Kidney (tissue), 14 donors: ENCODE results near the gene TMEM80. TPM values are rescaled to one million over a fixed set of nuclear protein-coding genes. Genes with fewer than 3 reads are reported as not detected.

Source experiments
- DNase-seq, 5 donors: peaks; one replicate each; pipeline ENCODE4 v3.0.0-alpha.2; 2013 to 2020
- FAIRE-seq: peaks from 2 replicates; lab custom pipeline; 2012; peaks lifted over from hg19 to GRCh38; lab: Jason Lieb, UNC
- H3K27ac ChIP-seq, 2 donors: one replicate each; pipeline ENCODE4 v1.7.0; 2013; ENCODE audit warnings: low read depth in 2 of 2, low read length in 2 of 2, inconsistent platforms in 1 of 2
- H3K27me3 ChIP-seq: one replicate; pipeline ENCODE4 v1.7.1; 2013; ENCODE audit warnings: low read length, inconsistent platforms; ENCODE audit not compliant: control insufficient read depth, insufficient read depth
- H3K36me3 ChIP-seq, 3 donors: one replicate each; pipeline versions ENCODE4 v1.7.0 to v1.7.1; 2013; ENCODE audit warnings: low read length in 3 of 3, control low read depth in 1 of 3, inconsistent platforms in 1 of 3; ENCODE audit not compliant: insufficient read depth in 3 of 3, control insufficient read depth in 2 of 3
- H3K4me1 ChIP-seq, 3 donors: one replicate each; pipeline versions ENCODE4 v1.7.0 to v1.7.1; 2013; ENCODE audit warnings: low read length in 3 of 3, inconsistent platforms in 1 of 3, low read depth in 1 of 3; ENCODE audit not compliant: control insufficient read depth in 2 of 3, insufficient read depth in 2 of 3
- H3K4me3 ChIP-seq, 3 donors: one replicate each; pipeline versions ENCODE4 v1.7.0 to v1.8.1; 2013; ENCODE audit warnings: low read length in 3 of 3, control low read depth in 1 of 3, inconsistent platforms in 1 of 3
- H3K9ac ChIP-seq, 3 donors: one replicate each; pipeline versions ENCODE4 v1.7.0 to v1.7.1; 2013; ENCODE audit warnings: low read length in 3 of 3, control low read depth in 1 of 3, inconsistent platforms in 1 of 3
- H3K9me3 ChIP-seq, 3 donors: one replicate each; pipeline versions ENCODE4 v1.7.0 to v1.7.1; 2013; ENCODE audit warnings: low read length in 3 of 3, control low read depth in 1 of 3, inconsistent platforms in 1 of 3; ENCODE audit not compliant: control insufficient read depth in 2 of 3, insufficient read depth in 1 of 3
- CTCF ChIP-seq: IDR thresholded peaks from 3 replicates; pipeline ENCODE4 v1.5.1; 2012; ENCODE audit warnings: mild to moderate bottlenecking, moderate library complexity, borderline replicate concordance; ENCODE audit not compliant: insufficient read depth; ENCODE audit errors: extremely low read depth
- intact Hi-C: fragments of 100-400 bp; cut with DNase I; formaldehyde crosslinking; loops from one replicate; pipeline ENCODE4 v1.11.1; 2022
- polyA plus RNA-seq: library from polyadenylated mRNA; stranded (reverse); fragments of 350-450 nt; fragmentation: Illumina TruSeq; extraction: RNeasy Lipid Tissue Mini Kit (QIAGEN cat#74804); gene quantifications from one replicate; pipeline ENCODE4 v1.2.3, GENCODE V29; 2014; ENCODE audit warnings: low read depth, low replicate concordance; ENCODE audit not compliant: insufficient read depth
- total RNA-seq: library from RNA; stranded (reverse); fragmentation: NEBNext Ultra II Directional; extraction: Animal tissue kit (Norgen Biotek cat#: 25700); gene quantifications from one replicate; pipeline ENCODE4 v1.2.1, GENCODE V29; 2021
- donor health status: control.
- donor health status: control.
- donor health status: control.
- donor health status: control.
- donor health status: control.
- donor health status: DM: yes; HTN: yes; CAD: no.
- donor health status: Normal renal cell carcinoma (clear cell type).

Gene TMEM80
- total and polyA plus RNA-seq, 2 donors from 2014 or later = 36.2 to 38.6 TPM

- intact Hi-C loops = no loop called here
- DNase-seq (no peak), FAIRE-seq (no peak)
- Histone ChIP-seq H3K9me3 (no peaks in the 10 kb centered on the region), H3K27ac (no peak overlapping the region), H3K27me3 (no peaks in the 10 kb centered on the region), H3K36me3 (peaks cover 0 to 24% (median 16%) of the 10 kb centered on the region in 3 donors), H3K9ac (no peak overlapping the region), H3K4me3 (no peak overlapping the region), H3K4me1 (peaks cover 0 to 2% (median 0%) of the 10 kb centered on the region in 3 donors)
- no peak for TF ChIP-seq CTCF
These were observed 14.6 kb upstream of the TMEM80 start for GRCh38 chr11:680970-681369.

GRCh38 chr11:686451-687243 is 9.0 kb upstream of the TMEM80 start:
- DNase-seq (no peak), FAIRE-seq (no peak)
- Histone ChIP-seq H3K9me3 (no peaks in the 10 kb centered on the region), H3K27ac (no peak overlapping the region), H3K4me1 (no peaks in the 10 kb centered on the region), H3K9ac (no peak overlapping the region), H3K4me3 (no peak overlapping the region), H3K36me3 (peaks cover 0 to 33% (median 26%) of the 10 kb centered on the region in 3 donors), H3K27me3 (no peaks in the 10 kb centered on the region)
- intact Hi-C loops = no loop called here
- no peak for TF ChIP-seq CTCF

- Histone ChIP-seq H3K4me3 (no peak overlapping the region), H3K9ac (no peak overlapping the region), H3K4me1 (no peaks in the 10 kb centered on the region), H3K9me3 (no peaks in the 10 kb centered on the region), H3K36me3 (peaks cover 0 to 25% (median 23%) of the 10 kb centered on the region in 3 donors), H3K27ac (no peak overlapping the region), H3K27me3 (no peaks in the 10 kb centered on the region)
- no peak for TF ChIP-seq CTCF
- intact Hi-C loops = no loop called here
- FAIRE-seq (no peak), DNase-seq (no peak)
These were observed 7.9 kb upstream of the TMEM80 start for GRCh38 chr11:687751-688150.
